HCT116 (cell line): ENCODE measurements around the gene KSR2.

Experiments used
- CTCF ChIP-seq, 3 experiments: fragments of 200-600 bp in 1 of 3; sonication (generic) in 1 of 3; IDR thresholded peaks in 2 of 3; conservative IDR thresholded peaks in 1 of 3; 2 replicates each; pipeline ENCODE4 v1.5.1; 2012 to 2017; ENCODE audit warnings: low read depth in 2 of 3, low read length in 2 of 3, antibody characterized with exemption in 1 of 3, borderline replicate concordance in 1 of 3, control low read depth in 1 of 3, mild to moderate bottlenecking in 1 of 3, mixed read lengths in 1 of 3, mixed run types in 1 of 3, moderate library complexity in 1 of 3; ENCODE audit not compliant: insufficient read depth in 1 of 3
- POLR2A ChIP-seq: IDR thresholded peaks from 2 replicates; pipeline ENCODE4 v1.7.0; 2011; ENCODE audit warnings: borderline replicate concordance; ENCODE audit not compliant: insufficient read depth, insufficient read length; ENCODE audit errors: extremely low read depth
- RAD21 ChIP-seq: IDR thresholded peaks from 2 replicates; pipeline ENCODE4 v1.6.1; 2012; ENCODE audit warnings: low read depth, mild to moderate bottlenecking
- REST ChIP-seq: IDR thresholded peaks from 2 replicates; pipeline ENCODE4 v1.6.1; 2012; ENCODE audit warnings: low read depth
- ZFX ChIP-seq: fragments of 450-650 bp; IDR thresholded peaks from 2 replicates; pipeline ENCODE4 v1.6.1; 2017
- ZNF274 ChIP-seq: fragments of 200-500 bp; sonication (Bioruptor generic); IDR thresholded peaks from 2 replicates; pipeline ENCODE4 v1.6.1; 2014; ENCODE audit warnings: mild to moderate bottlenecking, low read depth, low read length, inconsistent platforms

DNA sequence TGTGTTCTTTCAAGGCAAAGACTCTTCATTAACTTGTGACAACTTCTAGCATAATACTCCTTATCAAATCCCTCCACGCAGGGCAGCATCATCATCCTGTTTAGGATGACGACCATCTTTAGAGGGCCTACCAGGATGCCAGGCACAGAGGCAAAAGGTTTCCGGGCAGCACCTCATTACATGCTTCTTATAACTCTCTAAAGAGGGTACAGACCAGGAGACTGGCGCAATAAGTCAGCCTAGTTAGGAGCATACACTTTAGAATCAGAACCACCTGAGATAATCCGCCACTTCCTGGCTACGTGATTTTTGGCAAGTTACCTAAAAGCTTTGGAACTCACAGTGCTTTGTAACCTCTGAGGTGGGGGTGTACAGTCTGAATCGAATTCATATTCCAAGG, 471.4 kb downstream of the KSR2 start:
- TF ChIP-seq ZFX (no peak), CTCF (IDR thresholded peaks at IDR 0.05 in 2 of 3, conservative IDR thresholded peaks at IDR 0.05 in 1 of 3; ENCODE audit: borderline replicate concordance in 1 of 3, insufficient read depth in 1 of 3, low read depth in 2 of 3, low read length in 2 of 3) (no peak), POLR2A (no peak), RAD21 (no peak), ZNF274 (no peak), REST (no peak)
